GM20000 (cell line): ENCODE data around the gene ZNF804B.

Source experiments
- DNase-seq: peaks from one replicate; pipeline ENCODE4 v3.0.0; 2012; ENCODE audit warnings: low spot score
- TF ChIP-seq, protein P1 (sequence below): IDR thresholded peaks from 2 replicates; pipeline ENCODE4 v1.5.1; 2012; ENCODE audit warnings: mild to moderate bottlenecking, control low read depth; ENCODE audit errors: extremely low read depth, missing control alignments

Gene ZNF804B

DNA sequence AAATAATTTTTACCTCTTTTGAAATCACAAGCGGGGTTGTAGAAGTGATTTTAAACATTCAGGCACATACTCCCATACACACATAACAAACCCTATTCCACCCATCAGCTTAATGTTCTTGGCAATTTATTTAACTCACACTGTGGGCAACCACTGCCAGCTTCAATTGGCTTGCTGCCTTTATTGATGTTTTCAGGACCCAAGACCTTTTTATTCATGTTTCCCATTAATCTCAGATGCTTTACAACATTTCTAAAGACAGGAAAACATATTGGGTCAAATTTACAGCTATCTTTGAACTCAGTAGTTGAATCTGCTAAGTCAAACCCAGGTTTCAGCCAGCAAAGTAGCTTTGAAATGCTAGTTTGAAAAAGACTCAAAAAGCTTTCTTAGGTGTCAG is 109.0 kb downstream of the ZNF804B start:
- no peak for DNase-seq
- TF ChIP-seq, protein P1, sequence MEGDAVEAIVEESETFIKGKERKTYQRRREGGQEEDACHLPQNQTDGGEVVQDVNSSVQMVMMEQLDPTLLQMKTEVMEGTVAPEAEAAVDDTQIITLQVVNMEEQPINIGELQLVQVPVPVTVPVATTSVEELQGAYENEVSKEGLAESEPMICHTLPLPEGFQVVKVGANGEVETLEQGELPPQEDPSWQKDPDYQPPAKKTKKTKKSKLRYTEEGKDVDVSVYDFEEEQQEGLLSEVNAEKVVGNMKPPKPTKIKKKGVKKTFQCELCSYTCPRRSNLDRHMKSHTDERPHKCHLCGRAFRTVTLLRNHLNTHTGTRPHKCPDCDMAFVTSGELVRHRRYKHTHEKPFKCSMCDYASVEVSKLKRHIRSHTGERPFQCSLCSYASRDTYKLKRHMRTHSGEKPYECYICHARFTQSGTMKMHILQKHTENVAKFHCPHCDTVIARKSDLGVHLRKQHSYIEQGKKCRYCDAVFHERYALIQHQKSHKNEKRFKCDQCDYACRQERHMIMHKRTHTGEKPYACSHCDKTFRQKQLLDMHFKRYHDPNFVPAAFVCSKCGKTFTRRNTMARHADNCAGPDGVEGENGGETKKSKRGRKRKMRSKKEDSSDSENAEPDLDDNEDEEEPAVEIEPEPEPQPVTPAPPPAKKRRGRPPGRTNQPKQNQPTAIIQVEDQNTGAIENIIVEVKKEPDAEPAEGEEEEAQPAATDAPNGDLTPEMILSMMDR: no peak

GRCh38 chr7:88881136-88881535 is 121.6 kb downstream of the ZNF804B start:
- no peak for DNase-seq
- TF ChIP-seq, protein P1: no peak

DNA sequence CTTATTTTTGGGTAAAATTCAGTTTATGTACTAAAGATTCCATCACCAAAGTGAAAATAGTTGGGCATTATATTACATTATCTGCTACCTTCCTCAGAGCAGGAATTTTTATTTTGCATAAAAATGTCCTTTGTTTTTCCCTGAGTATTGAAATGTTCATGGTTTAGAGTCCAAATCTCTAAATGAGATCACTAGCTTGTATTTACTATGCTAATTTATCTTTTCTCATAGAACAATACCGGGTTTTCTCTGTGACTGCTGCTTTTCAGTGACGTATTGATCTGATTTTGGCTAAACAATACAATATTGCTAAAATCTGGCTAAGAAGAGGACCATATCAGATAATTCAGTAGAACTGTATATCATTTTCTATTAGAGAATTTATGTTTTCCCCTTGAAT is 125.6 kb downstream of the ZNF804B start:
- TF ChIP-seq, protein P1: no peak
- no peak for DNase-seq

DNA sequence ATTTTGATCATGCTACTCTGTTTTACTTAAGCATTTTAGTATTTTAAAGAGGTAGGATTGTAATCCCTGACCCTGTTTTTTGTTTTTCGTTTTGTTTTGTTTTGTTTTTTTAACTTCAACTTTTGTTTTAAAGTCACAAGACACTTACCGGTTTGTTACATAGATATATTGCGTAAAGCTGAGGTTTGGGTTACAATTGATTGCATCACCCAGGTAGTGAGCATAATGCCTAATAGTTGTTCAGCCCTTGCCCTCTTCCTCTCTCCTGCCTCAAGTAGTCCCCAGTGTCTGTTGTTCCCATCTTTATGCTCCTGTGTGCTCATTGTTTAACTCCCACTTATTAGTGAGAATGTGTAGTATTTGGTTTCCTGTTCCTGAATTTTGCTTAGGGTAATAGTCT is 129.2 kb downstream of the ZNF804B start:
- DNase-seq: no peak
- TF ChIP-seq, protein P1: no peak

- TF ChIP-seq, protein P1: no peak
- no peak for DNase-seq
These were observed 151.0 kb downstream of the ZNF804B start for GRCh38 chr7:88910516-88910915.

GRCh38 chr7:88912852-88913251 is 153.4 kb downstream of the ZNF804B start:
- no peak for DNase-seq
- TF ChIP-seq, protein P1: no peak

DNA sequence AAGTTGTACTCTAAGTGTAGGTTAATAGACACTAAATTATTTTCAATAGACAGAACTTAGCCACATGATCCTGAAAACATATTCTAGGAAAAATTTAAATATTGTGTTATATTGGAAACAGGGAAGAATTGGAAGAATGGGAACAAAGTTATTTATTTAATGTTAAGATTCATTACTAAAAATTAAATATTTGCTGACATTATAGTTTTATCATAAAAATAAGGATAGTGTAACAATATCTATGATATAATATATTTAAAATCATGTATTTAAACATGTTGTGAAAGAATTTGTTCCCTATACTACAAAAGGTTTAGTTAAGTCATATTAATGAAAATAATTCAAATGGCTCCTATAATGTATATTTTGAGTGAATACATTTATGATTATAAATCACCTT is 156.1 kb downstream of the ZNF804B start:
- TF ChIP-seq, protein P1: no peak
- DNase-seq: no peak
